ENCODE data around the gene ZNF200.

Gene ZNF200

GRCh38 chr16:3175157-3176093 is 59.5 kb downstream of the ZNF200 start:
- no peak for DNase-seq (ENCODE audit: low read depth in 1 of 2, low spot score in 1 of 2)

GRCh38 chr16:3174618-3175148 is 60.3 kb downstream of the ZNF200 start:
- no peak for DNase-seq (ENCODE audit: low read depth in 1 of 2, low spot score in 1 of 2)

- DNase-seq (ENCODE audit: low read depth in 1 of 2, low spot score in 1 of 2): no peak
These were observed 60.9 kb downstream of the ZNF200 start for GRCh38 chr16:3173892-3174617.

All from stimulated activated CD4-positive, alpha-beta T cell treated with anti-CD3 and anti-CD28 coated beads, Interleukin-15, amount 100 ng/mL, for 1 hour (primary cell).